ENCODE data around the gene MTG2. TPM values are rescaled to one million over a fixed set of nuclear protein-coding genes. Genes with fewer than 3 reads are reported as not detected.

Gene MTG2
- total RNA-seq, 4 donors from 2014 or later, result 21.4 to 42.0 (median 29.1) TPM

DNA sequence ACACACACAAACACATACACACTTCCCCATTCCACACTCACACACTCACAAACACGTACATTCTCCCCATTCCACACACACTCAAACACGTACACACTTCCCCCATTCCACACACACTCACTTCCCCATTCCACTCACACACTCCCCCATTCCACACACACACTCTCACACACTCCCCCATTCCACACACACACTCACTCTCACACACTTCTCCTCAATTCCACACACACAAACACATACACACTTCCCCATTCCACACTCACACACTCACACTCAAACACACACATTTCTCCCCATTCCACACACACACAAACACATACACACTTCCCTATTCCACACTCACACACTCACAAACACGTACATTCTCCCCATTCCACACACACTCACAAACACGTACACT lies 46.8 kb downstream of the MTG2 start:
- TF ChIP-seq, protein P1, sequence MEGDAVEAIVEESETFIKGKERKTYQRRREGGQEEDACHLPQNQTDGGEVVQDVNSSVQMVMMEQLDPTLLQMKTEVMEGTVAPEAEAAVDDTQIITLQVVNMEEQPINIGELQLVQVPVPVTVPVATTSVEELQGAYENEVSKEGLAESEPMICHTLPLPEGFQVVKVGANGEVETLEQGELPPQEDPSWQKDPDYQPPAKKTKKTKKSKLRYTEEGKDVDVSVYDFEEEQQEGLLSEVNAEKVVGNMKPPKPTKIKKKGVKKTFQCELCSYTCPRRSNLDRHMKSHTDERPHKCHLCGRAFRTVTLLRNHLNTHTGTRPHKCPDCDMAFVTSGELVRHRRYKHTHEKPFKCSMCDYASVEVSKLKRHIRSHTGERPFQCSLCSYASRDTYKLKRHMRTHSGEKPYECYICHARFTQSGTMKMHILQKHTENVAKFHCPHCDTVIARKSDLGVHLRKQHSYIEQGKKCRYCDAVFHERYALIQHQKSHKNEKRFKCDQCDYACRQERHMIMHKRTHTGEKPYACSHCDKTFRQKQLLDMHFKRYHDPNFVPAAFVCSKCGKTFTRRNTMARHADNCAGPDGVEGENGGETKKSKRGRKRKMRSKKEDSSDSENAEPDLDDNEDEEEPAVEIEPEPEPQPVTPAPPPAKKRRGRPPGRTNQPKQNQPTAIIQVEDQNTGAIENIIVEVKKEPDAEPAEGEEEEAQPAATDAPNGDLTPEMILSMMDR (IDR thresholded peaks at IDR 0.05), result peak in 1 of 3 donors; percentile 49
- no peak for TF ChIP-seq POLR2A (IDR thresholded peaks at IDR 0.05)
- intact Hi-C loops (cut with DNase I; ENCODE audit: low total_unique reads), result no loop called here
- H3K4me3 ChIP-seq (ENCODE audit: low read depth, poor library complexity, severe bottlenecking), result no peak overlapping the region
- DNase-seq (ENCODE audit: low spot score in 2 of 2), result no peak
- WGBS, 2 donors, result 57 to 71% methylated on average over 4 of the region's 4 CpGs

GRCh38 chr20:62230276-62230675 lies 47.4 kb downstream of the MTG2 start:
- no peak for DNase-seq (ENCODE audit: low spot score in 2 of 2)
- TF ChIP-seq, protein P1 (IDR thresholded peaks at IDR 0.05), result peak in 1 of 3 donors; percentile 59
- TF ChIP-seq POLR2A (IDR thresholded peaks at IDR 0.05), result no peak
- WGBS, 2 donors, result 95 to 97% methylated on average over 2 of the region's 2 CpGs
- no peak overlapping the region for H3K4me3 ChIP-seq (ENCODE audit: low read depth, poor library complexity, severe bottlenecking)
- intact Hi-C loops (cut with DNase I; ENCODE audit: low total_unique reads), result no loop called here

DNA sequence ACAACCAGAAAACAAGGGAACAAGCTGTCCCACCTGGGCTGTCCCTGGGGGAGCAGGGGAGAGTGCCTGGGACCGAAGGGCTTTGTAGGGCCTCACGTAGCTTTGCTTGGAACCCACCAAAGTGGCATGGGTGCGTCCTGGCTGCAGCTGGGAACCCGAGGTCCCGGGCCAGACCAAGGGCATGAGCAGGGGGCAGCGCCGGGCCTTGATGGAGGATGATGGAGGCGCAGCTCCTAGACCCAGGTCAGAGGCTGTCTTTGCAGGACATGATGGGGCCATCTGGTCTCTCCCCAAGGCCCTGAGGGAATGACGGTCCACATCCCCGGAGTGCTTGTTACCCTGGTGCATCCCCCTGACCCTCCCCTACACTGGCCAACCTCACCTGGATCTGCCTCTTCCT lies 47.9 kb downstream of the MTG2 start:
- no peak for DNase-seq (ENCODE audit: low spot score in 2 of 2)
- 83 to 89% methylated on average over 10 of the region's 10 CpGs for WGBS, 2 donors
- H3K4me3 ChIP-seq (ENCODE audit: low read depth, poor library complexity, severe bottlenecking), result no peak overlapping the region
- intact Hi-C loops (cut with DNase I; ENCODE audit: low total_unique reads), result no loop called here
- TF ChIP-seq POLR2A (IDR thresholded peaks at IDR 0.05), result no peak
- TF ChIP-seq, protein P1 (IDR thresholded peaks at IDR 0.05), result no peak

- 67 to 86% methylated on average over 4 to 6 of the region's 6 CpGs for WGBS, 2 donors
- DNase-seq (ENCODE audit: low spot score in 2 of 2), result no peak
- no peak for TF ChIP-seq POLR2A (IDR thresholded peaks at IDR 0.05)
- TF ChIP-seq, protein P1 (IDR thresholded peaks at IDR 0.05), result no peak
- intact Hi-C loops (cut with DNase I; ENCODE audit: low total_unique reads), result no loop called here
- H3K4me3 ChIP-seq (ENCODE audit: low read depth, poor library complexity, severe bottlenecking), result no peak overlapping the region
These were observed 48.5 kb downstream of the MTG2 start for GRCh38 chr20:62231292-62231691.

- no peak overlapping the region for H3K4me3 ChIP-seq (ENCODE audit: low read depth, poor library complexity, severe bottlenecking)
- WGBS, 2 donors, result 54 to 58% methylated on average over 5 to 7 of the region's 7 CpGs
- intact Hi-C loops (cut with DNase I; ENCODE audit: low total_unique reads), result no loop called here
- no peak for DNase-seq (ENCODE audit: low spot score in 2 of 2)
- no peak for TF ChIP-seq POLR2A (IDR thresholded peaks at IDR 0.05)
- TF ChIP-seq, protein P1 (IDR thresholded peaks at IDR 0.05), result no peak
These were observed 49.4 kb downstream of the MTG2 start for GRCh38 chr20:62232194-62232593.

Measured in lower leg skin (tissue), 4 donors.